ENCODE measurements around the gene DDA1.

DNA sequence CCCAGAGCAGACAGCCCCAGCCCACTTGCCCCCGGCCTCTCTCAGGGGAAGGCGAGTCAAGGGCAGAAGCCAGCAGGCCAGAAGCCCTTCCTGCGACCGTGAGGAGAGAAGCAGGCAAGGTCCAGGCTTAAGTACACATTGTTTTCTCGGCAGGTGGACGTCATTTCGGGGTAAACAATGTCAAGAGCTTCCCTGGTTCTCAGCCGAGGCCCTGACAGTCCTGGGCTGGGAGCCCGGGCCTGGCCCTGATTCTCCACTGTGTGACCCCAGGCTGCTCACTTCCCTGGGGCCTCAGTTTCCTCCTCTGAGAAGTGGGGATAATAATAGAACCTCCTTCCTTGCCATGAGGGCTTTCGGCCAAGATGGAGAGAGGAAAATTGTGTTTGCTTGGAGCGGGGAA lies 48.4 kb downstream of the DDA1 start:
- TF ChIP-seq, protein P1, sequence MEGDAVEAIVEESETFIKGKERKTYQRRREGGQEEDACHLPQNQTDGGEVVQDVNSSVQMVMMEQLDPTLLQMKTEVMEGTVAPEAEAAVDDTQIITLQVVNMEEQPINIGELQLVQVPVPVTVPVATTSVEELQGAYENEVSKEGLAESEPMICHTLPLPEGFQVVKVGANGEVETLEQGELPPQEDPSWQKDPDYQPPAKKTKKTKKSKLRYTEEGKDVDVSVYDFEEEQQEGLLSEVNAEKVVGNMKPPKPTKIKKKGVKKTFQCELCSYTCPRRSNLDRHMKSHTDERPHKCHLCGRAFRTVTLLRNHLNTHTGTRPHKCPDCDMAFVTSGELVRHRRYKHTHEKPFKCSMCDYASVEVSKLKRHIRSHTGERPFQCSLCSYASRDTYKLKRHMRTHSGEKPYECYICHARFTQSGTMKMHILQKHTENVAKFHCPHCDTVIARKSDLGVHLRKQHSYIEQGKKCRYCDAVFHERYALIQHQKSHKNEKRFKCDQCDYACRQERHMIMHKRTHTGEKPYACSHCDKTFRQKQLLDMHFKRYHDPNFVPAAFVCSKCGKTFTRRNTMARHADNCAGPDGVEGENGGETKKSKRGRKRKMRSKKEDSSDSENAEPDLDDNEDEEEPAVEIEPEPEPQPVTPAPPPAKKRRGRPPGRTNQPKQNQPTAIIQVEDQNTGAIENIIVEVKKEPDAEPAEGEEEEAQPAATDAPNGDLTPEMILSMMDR (IDR thresholded peaks at IDR 0.05; ENCODE audit: low read depth, low read length) = no peak
- TF ChIP-seq POLR2A (IDR thresholded peaks at IDR 0.05; ENCODE audit: extremely low read depth, insufficient read length) = no peak
